Mucosa of gallbladder (tissue), 1 donor: ENCODE results near the gene ELOA. TPM values are rescaled to one million over a fixed set of nuclear protein-coding genes. Genes with fewer than 3 reads are reported as not detected.
A peak's percentile ranks its signal among the peaks of the same experiment; 100 is the strongest.
"Not testable (repeated sequence)": the region's sequence is repeated elsewhere in the genome, so short reads cannot be mapped to it uniquely, and the experiment has no call there.

Source experiments
- DNase-seq: peaks from one replicate; pipeline ENCODE4 v3.0.0-alpha.2; 2020; ENCODE audit warnings: low spot score
- total RNA-seq: library from RNA; stranded (reverse); gene quantifications from one replicate; pipeline ENCODE4 v1.2.1, GENCODE V29; 2021
- donor health status: DM: no; HTN: no; CAD: no.

Gene ELOA
- total RNA-seq, 1 donor from 2014 or later, result 35.0 TPM

DNA sequence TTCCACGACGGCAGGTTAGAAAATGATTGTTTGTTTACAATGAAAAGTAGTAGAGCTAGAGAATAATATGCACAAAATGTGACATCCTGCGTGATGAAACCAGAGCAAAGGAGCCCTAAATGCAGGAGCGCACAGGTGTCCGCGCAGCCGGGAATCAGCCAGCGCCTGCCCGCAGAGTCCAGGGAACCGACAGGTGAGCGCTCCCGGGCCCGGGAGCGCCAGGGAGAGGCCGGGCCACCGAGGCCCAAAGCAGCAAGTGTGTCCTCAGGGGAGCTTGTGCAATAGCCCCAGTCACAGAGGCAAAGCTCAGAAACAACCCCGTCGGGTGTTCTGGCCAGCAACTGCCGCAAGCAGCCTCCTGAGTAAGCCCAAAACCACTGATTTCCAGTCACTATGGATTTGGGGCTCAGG lies 58.1 kb downstream of the ELOA start:
- no peak for DNase-seq

DNA sequence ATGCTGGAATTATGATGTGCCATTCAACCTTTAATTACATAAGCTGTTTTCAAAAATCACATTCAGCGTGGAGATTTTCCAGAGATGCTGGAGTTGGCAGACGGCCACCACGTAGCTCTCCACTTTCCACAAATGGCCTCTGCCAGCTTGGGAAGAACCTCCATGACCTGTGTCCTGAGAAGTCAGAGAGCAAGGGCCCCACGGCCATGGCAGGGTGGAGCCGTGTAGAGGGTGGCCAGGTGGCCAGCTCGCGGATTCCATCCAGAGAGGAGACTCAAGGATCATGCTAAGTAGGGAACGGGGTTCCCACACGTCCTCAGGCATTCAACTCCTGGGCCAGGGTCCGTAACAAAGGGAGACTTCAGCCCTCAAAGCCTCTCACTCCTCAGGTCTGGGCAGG lies 58.6 kb downstream of the ELOA start:
- DNase-seq, result no peak

DNA sequence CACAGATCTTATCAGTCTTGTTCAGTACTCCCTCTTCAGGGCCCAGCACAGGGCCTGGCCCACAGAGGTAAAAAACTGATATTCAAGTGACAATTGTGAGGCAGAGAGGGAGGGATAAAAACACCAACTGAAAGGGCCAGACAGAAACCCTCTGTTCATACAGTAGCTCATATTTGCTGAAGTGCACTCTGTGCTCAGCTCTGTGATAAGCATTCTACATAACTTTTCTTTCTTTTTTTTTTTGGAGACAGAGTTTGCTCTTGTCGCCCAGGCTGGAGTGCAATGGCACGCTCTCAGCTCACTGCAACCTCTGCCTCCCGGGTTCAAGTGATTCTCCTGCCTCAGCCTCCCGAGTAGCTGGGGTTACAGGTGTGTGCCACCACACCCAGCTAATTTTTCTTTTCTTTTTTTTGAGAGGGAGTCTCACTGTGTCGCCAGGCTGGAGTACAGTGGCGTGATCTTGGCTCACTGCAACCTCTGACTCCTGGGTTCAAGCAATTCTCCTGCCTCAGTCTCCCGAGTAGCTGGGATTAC lies 59.6 kb downstream of the ELOA start:
- DNase-seq, result not testable (repeated sequence)

DNA sequence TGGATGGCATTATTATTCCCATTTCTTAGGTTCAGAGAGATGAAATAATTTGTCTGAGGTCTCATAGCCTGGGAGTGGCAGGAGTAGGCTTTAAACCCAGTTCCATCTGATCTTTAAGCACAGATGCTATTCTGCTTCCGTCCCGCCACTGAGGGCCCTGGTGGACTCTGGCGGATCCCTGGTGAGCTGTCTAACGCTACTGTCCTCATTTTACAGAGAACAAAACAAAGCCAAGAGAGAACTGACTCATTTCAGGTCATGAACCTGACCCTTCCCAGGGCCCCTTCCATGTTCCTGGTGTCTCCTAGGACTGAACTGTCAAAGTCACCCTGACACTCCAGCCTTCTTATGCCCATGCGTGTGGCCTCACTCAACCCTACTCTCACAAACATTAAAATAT lies 60.4 kb downstream of the ELOA start:
- no peak for DNase-seq

DNA sequence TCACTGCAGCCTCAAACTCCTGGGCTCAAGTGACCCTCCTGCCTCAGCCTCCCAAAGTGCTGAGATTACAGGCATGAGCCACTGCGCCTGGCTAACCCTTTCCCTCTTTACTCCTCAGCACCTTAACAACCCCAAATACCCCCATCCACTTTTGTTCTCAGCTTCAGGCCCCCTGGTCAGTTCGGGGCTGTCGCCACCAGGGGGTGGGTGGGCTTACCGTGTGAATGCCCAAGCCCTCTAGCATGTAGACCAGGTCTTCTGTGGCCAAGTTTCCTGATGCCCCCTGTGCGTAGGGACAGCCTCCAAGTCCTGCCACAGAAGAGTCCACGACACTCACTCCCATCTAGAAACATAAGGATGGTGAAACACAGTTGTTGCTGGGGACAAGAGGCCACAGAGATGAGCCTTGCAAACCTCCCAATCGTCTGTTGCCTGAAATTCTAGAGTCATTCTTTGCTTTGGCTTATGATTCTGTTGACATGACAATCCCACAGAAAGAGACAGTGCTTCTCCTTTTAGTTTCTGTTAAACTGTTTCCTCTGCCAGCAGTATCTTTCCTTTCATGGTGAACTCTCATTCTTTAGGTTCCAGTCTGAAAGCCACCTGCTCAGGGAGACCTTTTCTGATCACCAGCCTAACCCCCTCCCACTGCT lies 61.0 kb downstream of the ELOA start:
- DNase-seq, result no peak

DNA sequence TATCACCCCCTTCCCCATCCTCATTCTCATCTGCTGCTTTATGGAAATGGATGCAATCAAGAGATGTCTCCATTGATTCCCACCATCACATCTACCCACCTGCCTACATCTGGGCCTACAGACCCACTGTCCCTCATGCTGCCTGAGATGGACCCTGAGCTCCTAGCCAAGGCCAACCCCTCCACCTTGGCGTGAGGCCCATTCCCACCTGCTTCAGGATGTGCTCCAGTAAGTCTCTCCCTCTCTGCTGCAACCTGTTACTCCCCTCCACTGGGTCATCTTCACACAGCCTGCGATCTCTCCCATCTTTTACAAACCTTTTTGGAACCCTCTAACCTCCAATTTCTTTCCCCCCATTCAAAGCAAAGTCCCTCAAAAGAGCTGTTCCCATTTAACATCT lies 61.8 kb downstream of the ELOA start:
- no peak for DNase-seq

DNA sequence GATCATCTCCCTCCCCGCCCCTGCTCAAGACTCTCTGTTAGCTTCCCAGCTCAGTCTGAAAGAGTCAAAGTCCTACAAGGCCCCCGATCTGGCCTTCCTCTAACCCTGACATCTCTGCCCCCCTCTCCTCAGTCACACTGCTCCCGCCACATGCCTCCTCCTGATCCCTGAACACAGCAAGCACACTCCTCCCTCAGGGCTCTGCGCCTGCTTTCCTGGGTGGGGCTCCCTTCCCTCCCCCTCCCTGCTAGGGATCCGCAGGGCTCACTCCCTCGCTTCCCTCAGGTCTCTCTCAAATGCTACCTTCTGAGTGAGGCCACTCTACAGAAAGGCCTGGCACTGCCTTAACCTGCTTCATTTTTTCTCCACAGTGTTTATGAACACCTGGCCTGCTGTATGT lies 63.0 kb downstream of the ELOA start:
- no peak for DNase-seq

DNA sequence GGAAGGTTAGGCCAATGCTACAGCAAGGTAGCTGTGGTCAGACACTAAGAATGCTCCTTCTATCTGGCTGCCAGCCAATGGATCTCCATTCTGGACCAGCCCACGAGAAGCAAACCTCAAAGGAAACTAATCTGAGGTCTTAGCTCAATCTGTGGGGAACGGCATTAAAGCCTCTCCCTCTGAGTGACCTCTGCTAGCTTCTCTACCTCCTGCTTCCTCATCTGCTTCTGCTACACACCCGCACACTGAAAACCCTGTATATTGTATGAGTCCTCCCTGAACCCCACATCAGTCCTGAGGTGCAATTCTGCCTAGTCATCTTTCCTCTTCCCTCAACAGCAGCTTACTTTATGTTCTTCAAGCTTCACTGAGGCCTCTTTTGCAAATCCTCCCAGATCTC lies 64.2 kb downstream of the ELOA start:
- DNase-seq, result no peak

DNA sequence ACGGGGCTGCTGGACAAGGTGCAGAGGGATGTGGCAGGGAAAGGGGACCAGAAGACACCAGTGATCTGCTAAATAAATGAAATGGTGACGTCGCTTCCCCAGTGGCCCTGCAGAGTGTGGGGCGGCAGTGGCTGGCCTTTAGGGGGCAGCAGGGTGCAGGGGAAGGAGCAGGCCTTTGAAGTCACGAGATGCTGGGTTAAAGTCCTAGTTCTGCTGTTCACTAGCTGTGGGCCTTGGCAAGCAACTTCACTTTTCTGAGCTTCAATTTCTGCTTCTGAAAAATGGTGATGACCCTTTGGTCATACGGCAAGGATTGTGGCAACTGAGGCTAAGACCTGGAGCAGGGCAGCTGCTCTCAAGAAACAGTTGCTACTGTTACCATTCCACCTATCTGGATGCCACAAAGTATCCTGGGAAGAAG lies 66.5 kb downstream of the ELOA start:
- DNase-seq, result peak; percentile 80

DNA sequence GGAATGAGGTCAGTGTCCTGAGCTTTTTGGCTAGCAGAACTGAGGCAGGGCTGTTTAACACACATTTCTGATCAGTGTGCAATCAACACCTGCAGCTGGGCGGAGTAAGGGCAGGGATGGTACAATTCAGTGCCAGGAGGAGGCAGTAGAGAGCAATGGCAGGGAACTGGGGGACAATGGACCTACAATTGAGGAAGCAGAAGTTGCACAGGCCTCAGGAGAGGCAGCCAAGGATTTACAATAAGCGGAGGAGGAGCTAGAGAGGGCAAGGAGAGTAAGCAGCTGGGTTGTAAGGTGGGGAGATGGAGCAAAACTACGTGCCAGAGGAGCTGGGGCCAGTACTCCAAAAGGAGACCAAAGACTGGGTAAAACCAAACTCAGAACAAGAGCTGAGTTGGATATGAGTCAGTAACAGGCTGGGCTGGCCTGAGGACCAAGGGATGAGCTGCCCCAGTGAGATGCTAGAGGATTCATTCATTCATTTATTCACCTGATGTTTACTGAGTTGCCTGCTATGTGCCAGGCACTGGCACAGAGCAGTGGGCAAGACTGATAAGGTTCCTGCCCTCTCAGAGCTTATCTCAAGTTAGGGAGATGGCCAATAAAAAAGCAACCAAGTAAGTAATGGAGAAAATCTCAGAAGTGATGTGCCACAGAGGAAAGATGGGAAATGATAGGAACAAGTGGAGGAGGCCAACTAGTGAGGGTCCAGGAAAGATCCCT lies 67.7 kb downstream of the ELOA start:
- DNase-seq, result peak; percentile 51

Other genes starting within 250 kb of the ELOA start
- gene E2F2, start 212.2 kb upstream of the ELOA start, total RNA-seq, result 0.46 TPM
- gene ID3, start 184.0 kb upstream of the ELOA start, total RNA-seq, result 48.9 TPM
- gene RPL11, start 51.7 kb upstream of the ELOA start, total RNA-seq, result 732 TPM
- 49.0 TPM for gene PITHD1, start 34.9 kb downstream of the ELOA start, total RNA-seq
- 63.2 TPM for gene LYPLA2, start 47.7 kb downstream of the ELOA start, total RNA-seq
- 111 TPM for gene GALE, start 57.3 kb downstream of the ELOA start, total RNA-seq
- gene HMGCL, start 82.0 kb downstream of the ELOA start, total RNA-seq, result 57.6 TPM
- gene FUCA1, start 124.8 kb downstream of the ELOA start, total RNA-seq, result 65.9 TPM
- gene CNR2, start 169.9 kb downstream of the ELOA start, total RNA-seq, result 0.03 TPM
- gene PNRC2, start 216.4 kb downstream of the ELOA start, total RNA-seq, result 153 TPM
- 78.9 TPM for gene SRSF10, start 236.9 kb downstream of the ELOA start, total RNA-seq